NT2/D1 (cell line): ENCODE data around the gene SCAPER.

ENCODE experiments used
- SUZ12 ChIP-seq: IDR thresholded peaks from 2 replicates; pipeline ENCODE4 v1.6.1; 2011; ENCODE audit not compliant: insufficient read length, insufficient read depth; ENCODE audit errors: extremely low read depth
- YY1 ChIP-seq: IDR thresholded peaks from 2 replicates; pipeline ENCODE4 v1.6.1; 2011; ENCODE audit not compliant: insufficient read length, insufficient read depth
- ZNF274 ChIP-seq: IDR thresholded peaks from 2 replicates; pipeline ENCODE4 v1.6.1; 2011; ENCODE audit warnings: mild to moderate bottlenecking, low read depth, low read length

DNA sequence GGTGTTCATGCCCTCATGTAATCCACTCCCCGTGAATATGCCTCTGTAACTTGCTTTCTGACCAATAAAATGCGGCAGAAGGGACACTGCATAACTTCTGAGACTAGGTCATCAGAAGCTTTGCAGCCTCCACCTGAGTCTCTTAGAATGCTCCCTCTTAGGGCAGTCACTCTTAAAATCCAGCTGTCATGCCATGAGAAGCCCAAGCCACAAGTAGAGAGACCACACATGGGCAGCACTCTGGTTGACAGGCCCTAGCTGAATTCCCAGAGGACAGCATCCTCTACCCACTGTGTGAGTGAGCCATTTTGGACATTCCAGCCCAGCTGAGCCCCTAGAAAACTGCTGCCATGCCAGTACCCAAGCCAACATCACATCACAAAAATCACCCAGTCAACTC lies 41.4 kb downstream of the SCAPER start:
- TF ChIP-seq YY1: no peak
- TF ChIP-seq ZNF274: no peak
- TF ChIP-seq SUZ12: no peak
